K562 (cell line): ENCODE results near the gene IGF2R. TPM values are rescaled to one million over a fixed set of nuclear protein-coding genes. Genes with fewer than 3 reads are reported as not detected.

Experiments used
- ATAC-seq: fragments of 200-7000 bp; cut with Tn5 transposase; 3 replicates; pipeline ENCODE4 v1.9.1; 2020; ENCODE audit warnings: moderate library complexity
- BruUV-seq: library from RNA; stranded (reverse); fragments of 400-500 nt; replicated peaks from 2 replicates; lab custom pipeline; 2021; lab: Mats Ljungman, UMichigan
- CTCF ChIA-PET: fragments of 300-600 bp; formaldehyde crosslinking; extraction: SDS; loops from one replicate; lab custom pipeline; 2021; ENCODE audit warnings: low intra/inter-chr PET ratio; lab: Yijun Ruan, JAX
- POLR2A ChIA-PET: fragments of 300-600, 350-650 bp; sonication (Branson Sonifier 250); formaldehyde crosslinking; extraction: SDS; loops from one replicate; lab custom pipeline; 2021; ENCODE audit warnings: antibody characterized with exemption, inconsistent platforms; lab: Yijun Ruan, JAX
- DNase-seq, 4 experiments: peaks; one replicate each; pipeline versions ENCODE4 v3.0.0 to v3.0.0-alpha.2; 2011 to 2018; ENCODE audit warnings: low spot score in 3 of 4, mixed read lengths in 3 of 4; ENCODE audit errors: extremely low read depth in 1 of 4
- FAIRE-seq: peaks from 2 replicates; lab custom pipeline; 2011; peaks lifted over from hg19 to GRCh38; lab: Jason Lieb, UNC
- H2AFZ ChIP-seq: 2 replicates; pipeline ENCODE4 v1.6.0; 2011; ENCODE audit warnings: low read depth, low read length, control low read depth, inconsistent platforms
- H3K27ac ChIP-seq: fragments of 200-600 bp; 3 replicates; pipeline ENCODE4 v1.8.0; 2011; ENCODE audit warnings: low read depth, mild to moderate bottlenecking, control low read depth, inconsistent platforms, low read length, moderate library complexity, mixed read lengths; ENCODE audit errors: extremely low read depth
- H3K27me3 ChIP-seq, 2 experiments: fragments of 300-600 bp in 1 of 2; 2 replicates in 1 of 2; 3 replicates in 1 of 2; pipeline versions ENCODE4 v1.6.0 to v1.8.0; 2011; ENCODE audit warnings: inconsistent platforms in 2 of 2, low read length in 2 of 2, mild to moderate bottlenecking in 1 of 2, mixed read lengths in 1 of 2, moderate library complexity in 1 of 2; ENCODE audit not compliant: control insufficient read depth in 2 of 2, insufficient read depth in 2 of 2
- H3K36me3 ChIP-seq: fragments of 300-600 bp; 3 replicates; pipeline ENCODE4 v1.8.0; 2011; ENCODE audit warnings: mild to moderate bottlenecking, low read length, inconsistent platforms; ENCODE audit not compliant: control insufficient read depth, insufficient read depth
- H3K4me1 ChIP-seq, 2 experiments: fragments of 200-600 bp in 1 of 2; replicated peaks in 1 of 2; 2 replicates in 1 of 2; 3 replicates in 1 of 2; pipeline versions ENCODE4 v1.5.1 to v1.8.0; 2011; ENCODE audit warnings: inconsistent platforms in 2 of 2, low read length in 2 of 2, mild to moderate bottlenecking in 1 of 2, mixed read lengths in 1 of 2, moderate library complexity in 1 of 2; ENCODE audit not compliant: control insufficient read depth in 2 of 2, insufficient read depth in 2 of 2
- H3K4me2 ChIP-seq: 2 replicates; pipeline ENCODE4 v1.6.1; 2011; ENCODE audit warnings: low read length, control low read depth, inconsistent platforms, mixed read lengths; ENCODE audit not compliant: insufficient read depth
- H3K4me3 ChIP-seq: fragments of 200-600 bp; sonication (generic), shearing (Covaris generic); 2 replicates; pipeline ENCODE4 v1.5.1; 2016; ENCODE audit warnings: control low read depth, inconsistent platforms
- H3K79me2 ChIP-seq: fragments of 200-600 bp; 3 replicates; pipeline ENCODE4 v1.8.0; 2011; ENCODE audit warnings: low read length, inconsistent platforms; ENCODE audit not compliant: control insufficient read depth, insufficient read depth
- H3K9ac ChIP-seq, 2 experiments: 2 replicates each; pipeline versions ENCODE4 v1.6.0 to v1.6.1; 2011; ENCODE audit warnings: low read depth in 2 of 2, low read length in 2 of 2, control low read depth in 1 of 2, inconsistent platforms in 1 of 2, mild to moderate bottlenecking in 1 of 2, mixed read lengths in 1 of 2; ENCODE audit not compliant: insufficient read depth in 1 of 2
- H3K9me1 ChIP-seq: one replicate; pipeline ENCODE4 v1.6.0; 2011; ENCODE audit warnings: inconsistent platforms, mild to moderate bottlenecking, low read length, moderate library complexity; ENCODE audit not compliant: control insufficient read depth, insufficient read depth
- H3K9me3 ChIP-seq: replicated peaks from 2 replicates; pipeline ENCODE4 v1.5.1; 2011; ENCODE audit warnings: low read depth, low read length, inconsistent platforms; ENCODE audit not compliant: control insufficient read depth, insufficient read depth
- H4K20me1 ChIP-seq: replicated peaks from 2 replicates; pipeline ENCODE4 v1.6.1; 2011; ENCODE audit warnings: low read length, inconsistent platforms, mixed read lengths; ENCODE audit not compliant: control insufficient read depth, insufficient read depth
- BCL6 ChIP-seq: fragments of 250-450 bp; sonication (Bioruptor Pico); IDR thresholded peaks from 2 replicates; pipeline ENCODE4 v1.4.0; 2020
- CBX3 ChIP-seq, 2 experiments: IDR thresholded peaks; 1 replicate in 1 of 2; 2 replicates in 1 of 2; pipeline ENCODE4 v1.6.1; 2012; ENCODE audit warnings: inconsistent platforms in 2 of 2, low read length in 2 of 2, borderline replicate concordance in 1 of 2, control low read depth in 1 of 2
- SPI1 ChIP-seq: IDR thresholded peaks from 2 replicates; pipeline ENCODE4 v1.6.1; 2011; ENCODE audit warnings: low read depth, low read length, control low read depth, borderline replicate concordance
- TRIM28 ChIP-seq: fragments of 450-650 bp; IDR thresholded peaks from 2 replicates; pipeline ENCODE4 v1.6.1; 2017
- ZC3H8 ChIP-seq: fragments of 450-650 bp; IDR thresholded peaks from 2 replicates; pipeline ENCODE4 v1.6.1; 2017
- ZNF707 ChIP-seq: fragments of 250-450 bp; sonication (Bioruptor Pico); conservative IDR thresholded peaks from 2 replicates; pipeline ENCODE4 v1.8.0; 2022; ENCODE audit warnings: inconsistent platforms, mild to moderate bottlenecking, moderate library complexity
- WGBS: fragments of 100-300 bp; shearing (Covaris generic); methylation state at CpG from one replicate; pipeline ENCODE4 v1.1.6; 2016; ENCODE audit warnings: low coverage, mixed read lengths; ENCODE audit not compliant: insufficient coverage; ENCODE audit errors: missing lambda C conversion rate; 5-methylcytosine and 5-hydroxymethylcytosine counted together
- in situ Hi-C: fragments of 300-500 bp; cut with MboI; formaldehyde crosslinking; loops from 4 replicates; pipeline ENCODE4 v1.15.0; 2018; ENCODE audit warnings: inconsistent platforms, mixed read lengths
- intact Hi-C: fragments of 100-400 bp; cut with micrococcal nuclease; formaldehyde crosslinking; loops from 2 replicates; pipeline ENCODE4 v1.14.2; 2022
- polyA plus RNA-seq, 8 experiments: library from polyadenylated mRNA; depleted of rRNA in 4 of 8; stranded (reverse) in 5 of 8; unstranded in 3 of 8; fragments of >200 nt; fragmentation: Nextera tagmentation in 2 of 8; fragmentation: Illumina TruSeq in 1 of 8; extraction: Ambion mirVana in 2 of 8; extraction: Trizol in 1 of 8; gene quantifications; 2 replicates each; pipeline versions ENCODE4 v1.2.1 to v1.2.3, GENCODE V29; 2011 to 2014; ENCODE audit warnings: inconsistent platforms in 1 of 8, missing spikeins in 1 of 8
- total RNA-seq, 7 experiments: library from RNA; depleted of rRNA in 6 of 7; stranded (reverse); fragments of >200 nt in 6 of 7; fragmentation: Illumina TruSeq in 2 of 7; extraction: Trizol in 2 of 7; gene quantifications; 2 replicates each; pipeline versions ENCODE4 v1.2.1 to v1.2.3, GENCODE V29; 2011 to 2021; ENCODE audit warnings: low replicate concordance in 1 of 7

Gene IGF2R
- total and polyA plus RNA-seq, 9 of the 15 experiments (the other 6 are each of a cell fraction or from before 2014, with no cell fraction given), result 3.5 to 92.3 (median 34.5) TPM

- peaks cover 14 to 17% of the 10 kb centered on the region in 2 experiments for H3K27me3 ChIP-seq
- no peaks in the 10 kb centered on the region; a peak in 1 of 5 replicates for H3K4me1 ChIP-seq
- CTCF ChIA-PET, result no interaction called here
- no peak overlapping the region for H3K4me2 ChIP-seq
- H3K36me3 ChIP-seq, result no peaks in the 10 kb centered on the region
- no peak for FAIRE-seq
- H3K9me3 ChIP-seq, result peaks cover 6% of the 10 kb centered on the region
- WGBS, result 0% methylated on average over 2 of the region's 2 CpGs
- in situ Hi-C loops (no loop called here), intact Hi-C loops (no loop called here)
- POLR2A ChIA-PET, result interaction anchor here (1.9 kb wide), 1 partner anchor 22 kb away, joined by 4 read pairs; no protein-coding TSS in a partner anchor
- TF ChIP-seq BCL6 (CRISPR knock-in tag) (no peak), CBX3 (IDR thresholded peaks at IDR 0.05; ENCODE audit: borderline replicate concordance in 1 of 2, low read length in 2 of 2) (0 out of 3 replicates have a peak, but pooled peaks of 1 of the 2 experiments have one; percentile 22), ZNF707 (peak; percentile 97), ZC3H8 (no peak), TRIM28 (0 out of 2 replicates have a peak, but pooled peaks have one; percentile 26), SPI1 (peak; percentile 63; the same call in 1 of the 2 replicates)
- no peak overlapping the region for H3K4me3 ChIP-seq
- no TSS peak for BruUV-seq
- DNase-seq, result no peak
- no peak overlapping the region for H3K9ac ChIP-seq
- H3K79me2 ChIP-seq, result no peaks in the 10 kb centered on the region
- H4K20me1 ChIP-seq, result no peaks in the 10 kb centered on the region
- no peaks in the 10 kb centered on the region for H3K9me1 ChIP-seq
- no peak overlapping the region for H3K27ac ChIP-seq
- no peak overlapping the region for H2AFZ ChIP-seq
- ATAC-seq, result no peak
Measured at GRCh38 chr6:159943968-159944598, 24.8 kb upstream of the IGF2R start.
